ENCODE measurements around the gene SPDYE18.
"Not testable (repeated sequence)": the region's sequence is repeated elsewhere in the genome, so short reads cannot be mapped to it uniquely, and the experiment has no call there.

Gene SPDYE18

DNA sequence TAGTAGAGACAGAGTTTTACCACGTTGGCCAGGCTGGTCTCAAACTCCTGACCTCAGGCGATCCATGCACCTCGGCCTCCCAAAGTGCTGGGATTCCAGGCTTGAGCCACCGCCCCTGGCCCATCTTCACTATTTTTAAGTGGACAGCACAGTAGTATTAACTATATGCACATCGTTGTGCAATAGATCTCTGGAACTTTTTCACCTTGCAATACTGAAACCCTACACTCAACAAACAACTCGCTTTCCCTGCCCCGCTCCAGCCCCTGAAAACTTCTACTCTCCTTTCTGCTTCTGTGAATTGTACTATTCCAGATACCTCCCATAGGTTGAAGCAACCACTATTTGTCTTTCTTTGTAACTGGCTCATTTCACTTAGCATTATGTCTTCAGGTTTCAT, 3.5 kb upstream of the SPDYE18 start:
- not testable (repeated sequence) for DNase-seq (ENCODE audit: low read depth, low spot score); H3K9me3 ChIP-seq (ENCODE audit: low read depth, low read length); H3K36me3 ChIP-seq (ENCODE audit: insufficient read depth, low read length); H3K9ac ChIP-seq (ENCODE audit: insufficient read length); H3K27ac ChIP-seq; H3K4me3 ChIP-seq

DNA sequence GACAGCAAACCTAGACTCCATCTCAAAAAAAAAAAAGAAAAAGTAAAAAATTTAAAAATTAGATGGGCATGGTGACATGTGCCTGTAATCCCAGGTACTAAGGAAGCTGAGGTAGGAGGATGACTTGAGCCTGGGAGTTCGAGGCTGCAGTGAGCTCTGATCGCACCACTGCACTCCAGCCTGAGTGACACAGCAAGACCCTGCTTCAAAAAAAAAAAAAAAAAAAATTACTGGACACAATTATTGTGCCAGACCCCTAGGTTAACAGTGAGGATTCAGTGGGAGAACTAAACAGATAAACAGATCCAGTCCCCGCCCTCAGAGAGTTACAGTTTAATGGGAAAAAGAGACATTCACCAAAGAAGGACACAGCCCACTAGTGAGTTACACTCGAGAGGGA, 1.4 kb upstream of the SPDYE18 start:
- not testable (repeated sequence) for H3K36me3 ChIP-seq (ENCODE audit: insufficient read depth, low read length); H3K9ac ChIP-seq (ENCODE audit: insufficient read length); DNase-seq (ENCODE audit: low read depth, low spot score); H3K9me3 ChIP-seq (ENCODE audit: low read depth, low read length); H3K27ac ChIP-seq; H3K4me3 ChIP-seq

DNA sequence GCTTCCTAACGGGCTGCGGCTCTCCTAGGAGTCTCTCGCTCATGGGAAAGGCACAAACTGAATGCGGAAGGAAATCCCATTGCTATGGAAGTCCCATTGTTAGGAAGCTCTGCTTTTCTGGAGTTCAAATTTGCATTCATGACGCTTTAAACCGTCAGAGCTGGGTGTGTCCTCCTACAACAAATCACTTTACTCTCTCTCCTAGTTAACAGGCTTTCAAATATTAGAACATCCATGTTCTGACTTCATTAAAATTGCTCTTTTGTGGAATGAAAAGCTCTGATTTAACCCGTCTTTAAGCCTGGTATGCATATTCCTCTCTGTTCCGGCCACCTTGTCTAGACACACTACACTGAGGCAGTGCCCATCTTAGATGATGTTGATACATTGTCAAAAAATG, 30.1 kb downstream of the SPDYE18 start, which contains the start of gene SPDYE17:
TSS of gene SPDYE17 (minus strand) at position 101 of the 400 bp plus-strand sequence. CDS start 1,791 bp downstream, outside the sequence.
- H3K36me3 ChIP-seq (ENCODE audit: insufficient read depth, low read length); H3K9ac ChIP-seq (ENCODE audit: insufficient read length); H3K27ac ChIP-seq; H3K9me3 ChIP-seq (ENCODE audit: low read depth, low read length); DNase-seq (ENCODE audit: low read depth, low spot score); H3K4me3 ChIP-seq: not testable (repeated sequence)

DNA sequence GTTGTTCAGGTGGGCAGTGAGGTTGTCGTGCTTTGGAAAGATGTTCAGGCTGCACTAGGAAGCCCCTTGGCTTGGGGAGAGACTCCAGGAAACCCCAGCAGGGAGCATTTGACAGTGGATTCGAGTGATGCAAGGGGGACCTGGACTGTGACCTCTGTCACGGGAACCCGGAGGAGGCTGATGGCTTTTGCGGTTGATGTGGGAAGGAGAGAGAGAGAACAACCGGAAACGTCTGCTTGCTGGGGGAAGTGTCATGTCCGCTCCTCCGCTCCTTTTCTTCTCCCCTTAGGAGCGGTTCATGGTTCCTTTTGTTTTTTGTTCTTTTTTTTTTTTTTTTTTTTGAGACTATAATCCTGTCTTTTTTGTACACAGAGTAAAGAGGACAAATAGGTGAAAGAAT, 36.0 kb downstream of the SPDYE18 start:
- H3K36me3 ChIP-seq (ENCODE audit: insufficient read depth, low read length); H3K4me3 ChIP-seq; H3K27ac ChIP-seq; DNase-seq (ENCODE audit: low read depth, low spot score); H3K9ac ChIP-seq (ENCODE audit: insufficient read length); H3K9me3 ChIP-seq (ENCODE audit: low read depth, low read length): not testable (repeated sequence)

DNA sequence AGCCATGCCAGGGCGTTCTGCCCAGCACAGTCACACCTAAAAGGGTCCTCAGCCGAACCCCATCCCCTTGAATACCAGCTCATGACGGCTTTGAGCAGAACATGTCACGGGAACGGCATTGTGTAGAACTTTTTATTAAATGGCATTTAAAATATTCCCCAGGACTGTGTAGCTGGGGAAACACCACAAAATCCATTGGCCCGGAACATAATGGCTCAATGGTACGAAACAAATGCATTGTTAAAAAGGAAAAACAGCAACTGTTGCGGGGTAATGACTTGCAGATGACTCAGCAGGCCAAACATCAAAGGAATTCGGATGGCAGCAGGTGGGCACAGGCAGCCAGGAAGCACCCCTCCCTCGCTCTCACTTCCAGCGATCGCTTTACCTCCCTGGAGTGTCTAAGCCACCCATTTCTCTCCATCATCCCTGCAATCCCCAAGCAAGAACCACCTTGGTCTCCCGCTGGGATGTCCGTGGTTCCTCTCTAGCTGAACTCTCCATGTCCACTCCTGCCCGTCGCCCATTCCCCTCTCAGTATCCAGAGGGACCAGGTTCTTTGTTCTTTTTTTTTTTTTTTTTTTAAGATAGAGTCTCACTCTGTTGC, 52.2 kb downstream of the SPDYE18 start:
- not testable (repeated sequence) for H3K27ac ChIP-seq

DNA sequence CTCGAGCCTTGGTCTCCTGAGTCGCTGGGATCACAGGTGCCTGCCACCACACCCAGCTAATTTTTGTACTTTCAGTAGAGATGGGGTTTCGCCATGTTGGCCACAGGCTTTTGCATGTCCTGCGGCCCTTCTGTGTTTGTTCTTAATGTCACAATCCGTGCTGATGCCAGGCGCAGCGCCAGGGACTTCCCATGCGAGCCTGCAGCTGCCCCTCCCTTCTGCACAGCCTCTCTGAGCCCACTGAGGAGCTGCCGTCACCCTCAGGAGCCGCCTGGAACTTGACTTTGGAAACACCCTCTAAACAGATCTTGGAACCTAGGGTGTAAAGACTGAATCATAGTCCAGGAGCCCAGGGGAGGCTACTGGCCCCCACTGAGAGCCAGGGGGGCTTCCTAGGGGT, 54.4 kb downstream of the SPDYE18 start:
- not testable (repeated sequence) for DNase-seq (ENCODE audit: low read depth, low spot score); H3K27ac ChIP-seq; H3K36me3 ChIP-seq (ENCODE audit: insufficient read depth, low read length)

More for the DNA sequence above, 52.2 kb downstream of the SPDYE18 start:
- not testable (repeated sequence) for H3K9me3 ChIP-seq (ENCODE audit: low read depth, low read length); H3K9ac ChIP-seq (ENCODE audit: insufficient read length); H3K36me3 ChIP-seq (ENCODE audit: insufficient read depth, low read length); DNase-seq (ENCODE audit: low read depth, low spot score); H3K4me3 ChIP-seq

DNA sequence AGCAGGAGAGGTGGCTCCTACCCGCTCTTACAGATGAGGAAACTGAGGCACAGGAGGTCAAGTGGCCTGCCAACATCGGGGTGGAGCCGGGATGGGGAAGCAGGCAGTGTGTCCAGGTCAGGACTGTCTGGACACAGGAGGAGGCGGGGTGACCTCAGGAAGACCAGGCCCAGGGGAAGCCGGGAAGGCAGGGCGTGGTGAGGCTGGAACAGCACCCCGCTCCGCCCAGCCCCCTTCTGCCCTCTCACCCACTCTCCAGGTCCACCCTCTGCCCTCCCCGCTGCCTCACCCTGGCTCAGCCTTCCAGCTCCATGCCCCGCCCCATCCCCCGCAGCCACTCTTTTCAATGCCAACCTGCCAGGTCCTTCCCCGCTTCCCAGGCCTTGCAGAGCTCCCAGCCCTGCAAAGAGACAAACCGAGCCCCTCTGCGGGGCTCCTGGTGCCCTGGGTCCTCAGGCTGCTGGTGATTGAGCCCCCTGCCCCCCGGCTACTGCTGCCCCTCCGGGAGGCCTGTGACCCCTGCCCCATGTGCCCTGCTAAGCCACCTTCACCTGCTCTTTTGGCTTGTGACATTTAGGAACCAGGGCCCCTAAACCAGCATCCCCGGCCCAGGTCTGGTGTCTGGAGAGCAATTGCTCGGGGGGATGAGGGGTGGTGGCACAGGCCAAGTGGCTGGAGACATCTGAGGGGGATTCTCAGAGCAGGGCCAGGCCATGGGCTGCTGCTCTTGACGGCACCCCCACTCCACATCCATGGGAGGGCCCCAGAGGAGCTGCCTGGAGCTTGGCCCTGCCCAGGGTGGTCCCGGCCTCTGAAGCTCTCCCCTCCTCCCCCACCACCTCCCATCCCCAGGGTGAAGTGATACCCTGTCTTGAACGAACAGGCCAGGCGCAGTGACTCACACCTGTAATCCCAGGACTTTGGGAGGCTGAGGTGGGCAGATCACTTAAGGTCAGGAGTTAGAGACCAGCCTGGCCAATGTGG, 55.9 kb downstream of the SPDYE18 start:
- not testable (repeated sequence) for DNase-seq (ENCODE audit: low read depth, low spot score); H3K27ac ChIP-seq; H3K9ac ChIP-seq (ENCODE audit: insufficient read length); H3K4me3 ChIP-seq; H3K9me3 ChIP-seq (ENCODE audit: low read depth, low read length); H3K36me3 ChIP-seq (ENCODE audit: insufficient read depth, low read length)

More for the DNA sequence above, 54.4 kb downstream of the SPDYE18 start:
- H3K9ac ChIP-seq (ENCODE audit: insufficient read length); H3K4me3 ChIP-seq; H3K9me3 ChIP-seq (ENCODE audit: low read depth, low read length): not testable (repeated sequence)

DNA sequence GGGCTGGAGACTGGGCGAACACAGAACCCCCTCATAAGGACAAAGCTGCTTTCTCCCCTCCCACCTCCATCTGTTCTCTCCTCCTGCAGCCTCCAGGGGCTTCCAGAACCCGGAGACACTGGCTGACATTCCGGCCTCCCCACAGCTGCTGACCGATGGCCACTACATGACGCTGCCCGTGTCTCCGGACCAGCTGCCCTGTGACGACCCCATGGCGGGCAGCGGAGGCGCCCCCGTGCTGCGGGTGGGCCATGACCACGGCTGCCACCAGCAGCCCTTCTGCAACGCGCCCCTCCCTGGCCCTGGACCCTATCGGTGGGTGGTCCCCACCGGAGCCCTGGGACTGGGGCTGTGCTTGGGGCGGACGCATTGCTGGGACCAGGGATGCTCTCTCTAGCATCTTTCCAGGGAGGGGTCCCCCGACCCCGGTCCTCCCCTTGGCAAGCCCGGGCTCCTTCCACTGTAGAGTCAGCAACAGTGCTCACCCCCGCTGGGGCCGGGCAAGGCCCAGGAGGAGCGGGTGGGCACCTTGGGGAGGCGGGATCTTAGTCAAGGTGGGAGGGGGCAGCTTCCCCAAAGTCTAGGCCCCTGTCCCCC, 56.8 kb downstream of the SPDYE18 start:
- H3K9ac ChIP-seq (ENCODE audit: insufficient read length); H3K9me3 ChIP-seq (ENCODE audit: low read depth, low read length); H3K27ac ChIP-seq; H3K4me3 ChIP-seq; DNase-seq (ENCODE audit: low read depth, low spot score); H3K36me3 ChIP-seq (ENCODE audit: insufficient read depth, low read length): not testable (repeated sequence)

DNA sequence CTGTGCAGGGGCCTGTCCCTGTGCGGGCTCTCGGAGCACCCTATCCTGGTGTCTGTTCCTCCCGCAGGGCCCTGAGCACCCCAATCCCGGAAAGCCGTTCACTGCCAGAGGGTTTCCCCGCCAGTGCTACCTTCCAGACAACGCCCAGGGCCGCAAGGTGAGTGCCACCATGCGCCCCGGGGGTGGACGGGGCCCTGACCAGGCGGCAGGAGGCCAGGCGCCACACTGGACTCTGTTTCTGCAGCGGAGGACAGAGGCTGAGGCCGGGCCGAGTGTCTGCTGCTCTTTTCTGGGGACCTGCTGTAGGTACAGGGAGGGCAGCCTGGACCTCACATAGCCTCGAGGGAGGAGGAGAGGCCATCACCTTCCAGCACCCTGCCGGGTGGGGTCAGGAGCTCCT, 58.2 kb downstream of the SPDYE18 start:
- DNase-seq (ENCODE audit: low read depth, low spot score); H3K9ac ChIP-seq (ENCODE audit: insufficient read length); H3K36me3 ChIP-seq (ENCODE audit: insufficient read depth, low read length); H3K27ac ChIP-seq; H3K9me3 ChIP-seq (ENCODE audit: low read depth, low read length); H3K4me3 ChIP-seq: not testable (repeated sequence)

DNA sequence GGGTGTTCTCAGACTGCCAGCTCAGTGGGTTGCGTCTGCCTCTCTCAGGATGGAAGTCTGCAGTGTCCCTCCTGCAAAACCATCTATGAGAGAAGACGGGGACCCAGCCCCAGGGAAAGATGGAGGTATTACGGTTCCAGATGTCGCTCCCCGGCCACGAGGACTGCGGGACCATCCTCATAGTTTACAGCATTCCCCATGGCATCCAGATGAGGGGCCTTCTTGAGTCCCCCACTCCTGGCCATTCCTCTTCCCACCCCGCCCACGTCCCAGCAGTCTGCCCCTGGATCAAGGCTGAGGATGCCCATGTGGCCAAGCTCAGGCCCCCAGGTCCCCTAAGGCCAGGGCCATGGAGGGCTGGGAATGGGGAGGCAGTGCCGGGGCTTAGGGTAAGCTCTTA, 59.1 kb downstream of the SPDYE18 start:
- H3K27ac ChIP-seq; DNase-seq (ENCODE audit: low read depth, low spot score); H3K9me3 ChIP-seq (ENCODE audit: low read depth, low read length); H3K9ac ChIP-seq (ENCODE audit: insufficient read length); H3K36me3 ChIP-seq (ENCODE audit: insufficient read depth, low read length); H3K4me3 ChIP-seq: not testable (repeated sequence)

DNA sequence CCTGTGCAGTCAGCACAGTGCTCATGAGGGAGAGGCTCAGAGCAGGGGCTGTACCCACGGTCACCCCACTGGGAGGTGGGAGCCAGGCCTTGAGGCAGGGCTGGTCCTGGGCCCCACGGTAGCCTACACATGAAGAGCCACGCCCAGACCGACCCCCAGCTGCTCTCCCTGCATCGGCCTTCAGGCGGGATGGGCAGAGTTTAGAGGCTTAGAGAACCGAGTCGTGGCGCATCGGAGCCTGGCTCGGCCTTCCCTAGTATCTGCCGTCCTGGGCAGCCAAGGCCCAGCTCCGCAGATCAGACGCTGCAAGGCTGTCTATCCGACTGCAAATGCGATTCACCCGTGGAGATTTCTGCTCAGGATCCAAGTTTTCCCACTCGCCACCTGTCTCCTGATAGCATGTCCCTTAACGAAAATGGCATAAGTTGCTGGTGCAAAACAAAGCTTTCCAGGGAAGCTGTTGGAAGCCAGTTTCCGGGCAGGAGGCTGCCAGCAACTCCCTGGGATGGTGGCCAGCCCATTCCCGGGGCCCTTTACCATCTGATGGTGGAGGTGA, 59.6 kb downstream of the SPDYE18 start:
- not testable (repeated sequence) for H3K4me3 ChIP-seq; H3K27ac ChIP-seq; DNase-seq (ENCODE audit: low read depth, low spot score); H3K36me3 ChIP-seq (ENCODE audit: insufficient read depth, low read length); H3K9ac ChIP-seq (ENCODE audit: insufficient read length); H3K9me3 ChIP-seq (ENCODE audit: low read depth, low read length)

DNA sequence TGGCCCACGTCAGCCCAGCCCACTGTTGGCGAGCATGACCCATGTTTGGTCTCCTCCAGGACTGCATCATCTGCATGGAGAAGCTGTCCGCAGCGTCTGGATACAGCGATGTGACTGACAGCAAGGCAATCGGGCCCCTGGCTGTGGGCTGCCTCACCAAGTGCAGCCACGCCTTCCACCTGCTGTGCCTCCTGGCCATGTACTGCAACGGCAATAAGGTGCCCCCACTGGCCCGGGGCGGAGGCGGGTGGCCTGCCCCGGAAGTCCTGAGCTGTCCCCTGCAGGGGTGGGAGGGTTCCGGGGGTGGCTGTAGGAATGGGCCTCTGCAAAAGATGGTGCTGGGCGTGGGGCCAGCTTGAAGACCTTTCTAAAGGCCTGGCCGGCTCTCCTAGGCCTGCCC, 60.3 kb downstream of the SPDYE18 start:
- H3K9me3 ChIP-seq (ENCODE audit: low read depth, low read length); DNase-seq (ENCODE audit: low read depth, low spot score); H3K4me3 ChIP-seq; H3K27ac ChIP-seq; H3K36me3 ChIP-seq (ENCODE audit: insufficient read depth, low read length); H3K9ac ChIP-seq (ENCODE audit: insufficient read length): not testable (repeated sequence)
